8988T (cell line): ENCODE results near the gene ZMYM1.
"Not testable (repeated sequence)": the region's sequence is repeated elsewhere in the genome, so short reads cannot be mapped to it uniquely, and the experiment has no call there.

Experiments used
- DNase-seq: peaks from one replicate; pipeline ENCODE4 v3.0.0; 2011

Gene ZMYM1

DNA sequence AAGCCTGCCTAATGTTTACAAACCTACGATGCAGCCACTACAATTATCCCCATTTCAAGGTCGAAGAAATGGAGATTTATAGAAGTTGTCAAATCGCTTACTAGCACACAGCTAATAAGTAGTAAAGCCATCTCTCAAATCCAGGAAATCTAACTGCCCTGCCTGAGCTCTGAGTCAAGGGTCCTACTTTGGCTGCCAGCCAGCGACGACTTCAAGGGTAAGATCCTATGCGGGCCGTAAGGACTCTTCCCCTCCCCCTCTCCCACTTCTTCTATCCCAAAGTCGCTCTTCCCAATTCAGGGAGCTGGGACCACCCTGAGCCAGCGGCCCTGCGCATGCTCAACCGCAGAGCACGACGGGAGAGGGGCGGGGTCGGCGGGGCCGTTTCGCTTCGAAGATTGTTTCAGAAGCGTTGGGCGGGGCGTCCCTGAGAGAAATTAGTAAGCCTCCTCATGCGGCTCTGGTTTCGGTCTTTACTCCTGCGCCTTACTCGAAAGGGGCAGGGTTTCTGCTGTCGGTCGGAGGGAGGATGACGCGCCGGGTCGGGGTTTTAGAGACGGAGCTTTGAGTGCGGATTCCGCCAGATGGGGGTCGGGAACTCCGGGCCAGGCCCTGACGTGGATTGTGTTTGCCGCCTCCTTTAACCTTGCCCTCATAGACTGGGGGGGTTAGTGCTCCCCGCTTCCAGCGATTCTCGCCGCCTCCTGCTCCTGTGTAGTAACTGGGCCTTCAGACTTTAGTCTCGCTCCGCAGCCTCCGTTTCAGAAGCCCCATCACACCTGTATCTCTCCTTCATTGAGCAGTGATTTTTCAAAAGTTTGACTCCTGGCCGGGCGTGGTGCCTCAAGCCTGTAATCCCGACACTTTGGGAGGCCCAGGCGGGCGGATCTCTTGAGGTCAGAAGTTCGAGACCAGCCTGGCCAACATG lies at the start of gene ZMYM1:
ZMYM1 (plus strand) TSS at position 383 of the 928 bp plus-strand sequence. CDS start 14,603 bp downstream, outside the sequence.
- peak; percentile 73 for DNase-seq

DNA sequence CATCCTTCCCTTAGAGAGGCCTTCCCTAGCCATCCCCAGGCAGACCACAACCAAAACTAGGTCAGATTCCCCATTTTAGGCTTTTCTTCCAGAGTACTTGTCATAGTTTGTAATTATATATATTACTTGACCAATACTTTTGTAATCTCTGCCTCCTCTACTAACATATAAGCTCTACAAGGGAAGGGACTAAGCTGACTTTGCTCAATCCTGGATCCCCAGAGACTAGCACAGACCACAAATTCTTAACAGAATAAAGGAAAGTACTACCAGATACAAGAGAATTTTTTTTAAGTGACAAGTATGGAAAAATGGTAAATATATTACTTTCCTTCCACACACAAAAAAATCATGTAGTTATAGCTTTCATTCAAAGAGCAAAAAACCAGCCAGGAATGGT lies 49.4 kb upstream of the ZMYM1 start:
- no peak for DNase-seq

DNA sequence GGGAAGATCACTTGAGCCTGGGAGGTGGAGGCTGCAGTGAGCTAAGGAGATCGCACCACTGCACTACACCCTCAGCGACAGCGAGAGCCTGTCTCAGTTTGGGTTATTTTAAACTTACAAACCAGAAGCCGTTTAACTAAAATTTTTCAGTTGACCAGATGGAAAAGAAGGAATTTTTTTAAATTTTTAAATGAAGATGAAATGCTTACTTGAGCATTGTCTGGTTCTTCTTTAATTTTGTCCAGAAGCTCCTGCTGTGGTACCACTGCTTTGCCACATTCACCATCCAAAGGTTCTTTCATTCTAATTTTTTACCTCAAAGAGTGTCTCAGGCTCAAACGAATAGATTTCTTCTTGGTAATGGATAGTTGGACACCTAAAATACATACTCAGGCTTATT lies 48.8 kb upstream of the ZMYM1 start:
- no peak for DNase-seq

DNA sequence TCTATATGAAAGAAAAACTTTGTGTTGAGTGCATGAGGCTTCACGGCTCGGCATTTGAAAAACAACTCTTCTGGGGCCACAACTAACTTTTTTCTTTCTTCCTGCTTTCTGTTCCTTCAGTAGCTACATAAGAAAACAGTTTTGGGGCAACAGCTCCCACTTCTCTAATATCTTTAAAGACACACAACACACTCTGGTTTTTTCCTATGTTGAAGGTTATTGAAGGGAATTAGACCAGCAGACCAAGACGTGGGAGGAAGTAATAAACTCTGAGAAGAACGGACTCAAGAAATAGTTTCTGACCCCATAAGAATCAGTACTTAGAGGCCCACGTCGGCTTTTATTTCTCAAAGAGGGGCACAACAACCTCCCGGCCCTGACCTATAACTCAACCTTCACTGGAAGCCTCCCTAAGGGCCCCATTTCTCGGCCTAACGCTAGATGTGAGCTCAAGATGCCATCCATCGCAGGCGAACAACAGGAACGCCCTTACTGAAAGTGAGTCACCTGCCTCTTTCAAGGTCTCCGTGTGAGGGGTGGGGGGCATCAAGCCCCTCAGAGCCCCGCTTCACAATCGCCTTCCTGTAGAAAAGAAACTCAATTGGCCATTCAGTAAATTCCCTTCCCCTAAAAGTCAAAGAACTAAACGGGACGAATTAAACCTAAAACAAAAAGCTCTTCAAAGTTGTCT lies 48.3 kb upstream of the ZMYM1 start:
- DNase-seq, result no peak

DNA sequence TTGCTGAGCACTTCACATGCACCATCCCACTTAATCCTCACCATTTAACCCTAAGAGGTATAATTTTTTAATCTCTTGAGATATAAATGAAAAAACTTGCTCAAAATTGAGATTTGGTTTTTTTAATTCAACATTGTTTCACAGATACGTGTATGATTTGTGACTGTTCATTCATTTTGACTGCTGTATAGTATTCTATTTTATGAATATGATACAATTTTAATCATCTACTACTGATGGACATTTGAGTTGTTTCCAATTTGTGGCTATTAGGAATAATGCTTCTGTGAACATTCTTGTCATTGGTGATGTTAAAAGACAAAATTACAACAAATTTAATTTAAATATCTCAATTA lies 46.8 kb upstream of the ZMYM1 start:
- DNase-seq, result no peak

DNA sequence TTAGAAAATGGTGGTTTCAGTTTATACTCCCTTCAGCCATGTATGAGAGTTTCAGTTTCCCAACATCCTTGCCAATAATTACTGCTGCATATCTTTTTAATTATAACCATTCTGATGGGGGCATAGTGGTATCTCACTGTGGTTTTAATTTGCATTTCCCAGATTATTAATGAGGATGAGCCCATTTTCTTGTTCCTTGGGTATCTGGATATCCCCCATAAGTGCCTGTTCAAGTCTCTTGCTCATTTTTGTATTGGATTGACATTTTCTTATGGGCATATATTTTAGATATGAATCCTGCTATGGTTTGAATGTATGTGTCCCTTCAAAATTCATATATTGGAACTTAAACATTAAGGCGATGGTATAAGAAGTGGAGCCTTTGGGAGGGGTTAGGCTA lies 45.8 kb upstream of the ZMYM1 start:
- no peak for DNase-seq

DNA sequence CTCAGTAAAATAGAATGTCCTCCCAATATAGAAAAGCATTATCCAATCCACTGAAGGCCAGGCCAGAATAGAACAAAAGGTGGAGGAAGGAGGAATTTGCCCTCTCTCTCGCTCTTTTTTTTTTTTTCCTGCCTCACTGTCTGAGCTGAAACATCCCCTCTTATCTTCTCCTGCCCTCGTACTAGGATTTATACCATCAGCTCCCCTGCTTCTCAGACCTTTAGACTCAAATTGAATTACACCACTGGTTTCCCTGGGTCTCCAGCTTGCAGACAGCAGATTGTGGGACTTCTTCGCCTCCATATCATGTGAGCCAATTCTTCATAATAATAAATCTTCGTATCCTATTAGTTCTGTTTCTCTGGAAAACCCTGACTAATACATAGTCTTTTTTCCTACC lies 42.6 kb upstream of the ZMYM1 start:
- no peak for DNase-seq

DNA sequence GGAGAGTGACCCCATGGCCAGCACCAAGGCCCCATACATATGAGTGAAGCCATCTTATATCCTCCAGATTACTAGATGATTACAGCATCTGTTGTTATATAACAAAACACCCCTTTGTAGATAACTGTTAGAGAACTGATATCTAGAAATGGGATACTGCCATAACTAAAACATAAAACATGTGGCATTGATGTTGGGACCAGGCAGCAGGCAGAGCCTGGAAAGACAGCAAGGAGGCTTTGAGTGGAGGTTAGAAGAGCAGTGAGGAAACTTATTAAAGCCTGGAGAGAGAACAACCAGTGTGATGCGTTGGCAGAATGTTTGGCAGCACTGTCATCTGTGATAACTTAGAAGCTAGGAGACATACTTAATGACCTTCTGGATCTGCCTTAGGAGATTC lies 42.0 kb upstream of the ZMYM1 start:
- DNase-seq, result no peak

DNA sequence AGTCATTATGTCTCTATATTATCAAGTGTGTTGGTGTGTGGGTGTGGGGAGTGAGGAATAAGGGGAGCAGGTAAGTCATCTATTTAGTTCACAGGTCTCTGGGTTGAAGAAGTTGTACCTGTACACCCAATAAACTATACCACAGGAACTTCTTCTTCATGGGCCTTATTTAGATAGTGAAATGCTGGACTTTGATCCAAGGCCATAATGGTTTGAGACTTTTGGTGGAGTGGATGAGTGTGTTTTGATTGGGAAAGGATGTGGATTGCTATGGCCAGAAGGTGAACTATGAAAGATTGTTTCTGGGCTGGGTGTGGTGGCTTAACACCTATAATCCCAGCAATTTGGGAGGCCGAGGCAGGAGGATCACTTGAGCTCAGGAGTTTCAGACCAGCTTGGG lies 40.5 kb upstream of the ZMYM1 start:
- DNase-seq, result no peak

DNA sequence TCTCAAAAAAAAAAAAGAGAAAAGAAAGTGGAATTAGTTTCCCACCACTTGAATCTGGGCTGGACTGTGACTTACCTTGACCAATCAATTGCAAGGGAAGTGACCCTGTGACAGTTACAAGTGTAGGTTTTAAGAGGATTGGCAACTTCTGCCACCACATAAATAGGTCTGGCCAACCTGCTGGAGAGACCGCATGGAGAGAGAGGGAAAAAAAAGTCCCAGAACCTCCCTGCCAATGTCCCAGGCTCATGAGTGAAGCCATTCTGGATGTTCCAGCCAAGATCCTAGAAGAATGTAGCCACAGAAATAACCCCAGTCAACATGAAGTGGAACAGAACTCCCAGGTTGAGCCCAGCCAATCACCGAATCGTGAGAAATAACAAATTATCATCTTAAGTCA lies 35.7 kb upstream of the ZMYM1 start:
- no peak for DNase-seq

DNA sequence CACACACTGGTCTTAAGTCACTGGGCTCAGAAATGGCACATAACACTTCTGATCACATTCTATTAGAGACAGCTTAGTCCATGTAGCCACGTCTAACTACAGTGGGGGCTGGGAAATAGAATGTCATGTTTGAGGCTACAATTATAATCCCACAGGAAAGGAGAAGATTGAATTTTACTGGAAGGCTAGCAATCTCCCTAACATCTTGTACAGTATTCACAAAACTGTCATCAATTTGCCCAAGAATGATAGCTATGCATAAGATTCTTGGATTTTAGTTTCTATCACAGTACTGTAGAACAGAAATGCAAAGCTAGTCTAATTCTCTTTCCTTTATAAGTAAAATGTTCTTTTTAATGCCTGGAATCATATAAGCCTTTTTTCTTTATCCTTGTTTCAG lies 34.8 kb upstream of the ZMYM1 start:
- no peak for DNase-seq

DNA sequence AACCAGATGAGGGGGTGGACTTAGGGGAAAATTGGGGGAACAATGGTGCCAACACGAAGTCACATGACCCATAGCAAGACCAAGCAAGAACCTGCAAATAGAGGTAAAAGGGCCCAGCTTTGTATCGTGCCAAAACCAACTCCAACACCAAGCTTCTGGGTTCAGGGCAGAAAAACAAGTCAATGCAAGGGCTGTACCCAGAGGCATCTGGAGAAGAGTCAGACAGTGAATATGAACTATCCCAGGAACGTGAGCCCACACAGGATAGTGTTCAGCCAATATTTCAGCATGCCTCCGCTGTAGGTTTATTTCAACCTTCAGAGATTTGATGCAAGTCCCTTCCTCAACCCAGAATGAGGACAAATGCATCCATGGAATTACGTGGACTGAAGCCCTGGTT lies 32.5 kb upstream of the ZMYM1 start:
- DNase-seq, result no peak

DNA sequence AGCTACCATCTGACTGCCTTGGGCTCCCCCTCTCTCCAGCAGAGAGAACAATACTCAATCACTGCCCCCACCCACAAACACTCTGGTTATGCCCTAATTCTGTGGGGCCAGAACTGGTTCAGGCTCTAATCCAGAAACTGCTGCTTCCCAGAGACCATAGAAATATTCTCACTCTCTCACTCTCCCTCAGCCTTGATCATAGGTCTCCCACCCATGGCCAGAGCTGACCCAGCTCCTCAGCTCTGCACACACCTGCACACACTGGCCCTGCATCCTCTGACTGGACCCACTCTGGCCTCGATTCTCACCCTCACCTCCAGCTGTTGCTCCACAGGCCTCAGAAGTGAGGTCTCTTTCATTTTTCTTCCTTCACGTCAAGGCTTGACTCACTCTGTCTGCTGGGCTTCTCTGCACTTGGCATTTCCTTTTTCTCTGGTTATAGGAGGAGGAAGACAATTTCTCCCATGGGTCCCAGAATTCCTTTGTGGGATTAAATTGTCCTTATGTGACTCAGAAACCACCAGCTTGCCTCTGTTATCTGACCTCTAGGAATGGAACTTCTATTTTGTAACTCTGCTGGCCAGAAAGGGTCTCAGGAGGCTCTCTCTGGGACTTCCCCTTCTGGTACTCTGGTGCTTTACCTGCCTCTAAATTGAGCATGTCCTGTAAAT lies 31.9 kb upstream of the ZMYM1 start:
- DNase-seq, result no peak

DNA sequence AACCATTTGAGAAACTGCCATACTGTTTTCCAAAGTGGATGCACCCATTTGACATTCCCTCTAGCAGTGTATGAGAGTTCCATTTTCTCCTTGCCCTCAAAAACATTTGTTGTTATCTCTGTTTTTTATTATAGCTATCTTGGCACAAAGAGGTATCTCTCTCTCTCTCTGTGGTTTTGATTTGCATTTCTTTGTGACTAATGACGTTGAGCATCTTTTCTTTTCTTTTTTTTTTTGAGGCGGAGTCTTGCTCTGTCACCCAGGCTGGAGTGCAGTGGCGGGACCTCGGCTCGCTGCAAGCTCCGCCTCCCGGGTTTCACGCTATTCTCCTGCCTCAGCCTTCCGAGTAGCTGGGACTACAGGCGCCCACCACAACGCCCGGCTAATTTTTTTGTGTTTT lies 30.1 kb upstream of the ZMYM1 start:
- no peak for DNase-seq

DNA sequence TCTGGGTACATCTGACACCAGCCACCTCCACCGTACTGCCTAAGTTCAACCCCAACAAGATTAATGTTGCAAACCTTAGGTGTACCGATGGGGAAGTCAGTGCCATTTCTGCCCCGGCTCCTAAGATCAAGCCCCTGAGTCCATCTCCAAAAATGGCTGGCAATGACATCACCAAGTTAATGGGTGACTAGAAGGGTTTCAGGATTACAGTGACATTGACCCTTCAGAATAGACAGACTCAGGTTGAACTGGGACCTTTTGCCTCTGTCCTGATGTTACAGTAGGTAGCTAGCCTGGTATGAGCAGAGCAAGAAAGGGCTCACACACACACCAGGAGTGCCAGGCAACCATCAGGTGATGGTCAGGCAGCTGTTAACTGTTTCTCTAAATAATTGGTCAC lies 25.8 kb upstream of the ZMYM1 start:
- no peak for DNase-seq

DNA sequence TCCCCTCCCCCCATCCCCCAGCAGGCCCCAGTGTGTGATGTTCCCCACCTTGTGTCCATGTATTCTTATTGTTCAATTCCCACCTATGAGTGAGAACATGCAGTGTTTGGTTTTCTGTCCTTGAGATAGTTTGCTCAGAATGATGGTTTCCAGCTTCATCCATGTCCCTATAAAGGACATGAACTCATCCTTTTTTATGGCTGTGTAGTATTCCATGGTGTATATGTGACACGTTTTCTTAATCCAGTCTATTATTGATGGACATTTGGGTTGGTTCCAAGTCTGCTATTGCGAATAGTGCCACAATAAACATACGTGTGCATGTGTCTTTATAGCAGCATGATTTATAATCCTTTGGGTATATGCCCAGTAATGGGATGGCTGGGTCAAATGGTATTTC lies 24.9 kb upstream of the ZMYM1 start:
- not testable (repeated sequence) for DNase-seq

DNA sequence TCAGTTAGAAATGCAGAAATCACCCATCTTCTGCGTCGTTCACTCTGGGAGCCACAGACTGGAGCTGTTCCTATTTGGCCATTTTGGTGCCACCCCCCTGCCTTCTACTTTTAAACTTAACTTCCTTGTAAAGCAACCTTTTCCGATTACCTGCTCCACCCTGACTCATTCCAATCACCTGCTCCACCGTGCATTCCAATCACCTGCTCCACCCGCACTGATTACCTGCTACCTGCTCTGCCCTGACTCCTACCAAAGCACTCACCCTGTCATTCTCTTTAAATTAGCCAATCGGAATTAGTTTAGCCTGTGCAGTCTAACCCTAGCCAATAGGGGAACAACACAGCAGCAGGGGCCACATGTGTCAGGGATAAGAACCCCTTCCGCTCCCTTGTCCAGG lies 20.9 kb upstream of the ZMYM1 start:
- not testable (repeated sequence) for DNase-seq

DNA sequence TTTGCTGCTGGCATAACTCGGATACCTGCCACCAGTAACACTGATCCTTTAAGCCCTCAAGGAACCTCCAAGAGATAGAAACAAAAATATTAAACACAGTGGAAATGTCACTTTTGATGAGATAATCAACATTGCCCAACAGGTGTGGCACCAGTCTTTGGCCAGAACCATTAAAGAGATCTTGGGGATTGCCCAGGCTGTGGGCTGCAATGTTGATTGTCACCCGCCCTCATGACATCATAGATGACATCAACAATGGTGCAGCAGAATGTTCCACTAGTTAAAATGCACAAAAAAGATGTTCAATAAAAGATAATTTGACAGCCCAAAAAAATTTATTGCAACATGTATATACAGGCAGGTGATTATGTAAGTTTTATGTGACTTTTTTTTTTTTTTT lies 20.2 kb upstream of the ZMYM1 start:
- no peak for DNase-seq

DNA sequence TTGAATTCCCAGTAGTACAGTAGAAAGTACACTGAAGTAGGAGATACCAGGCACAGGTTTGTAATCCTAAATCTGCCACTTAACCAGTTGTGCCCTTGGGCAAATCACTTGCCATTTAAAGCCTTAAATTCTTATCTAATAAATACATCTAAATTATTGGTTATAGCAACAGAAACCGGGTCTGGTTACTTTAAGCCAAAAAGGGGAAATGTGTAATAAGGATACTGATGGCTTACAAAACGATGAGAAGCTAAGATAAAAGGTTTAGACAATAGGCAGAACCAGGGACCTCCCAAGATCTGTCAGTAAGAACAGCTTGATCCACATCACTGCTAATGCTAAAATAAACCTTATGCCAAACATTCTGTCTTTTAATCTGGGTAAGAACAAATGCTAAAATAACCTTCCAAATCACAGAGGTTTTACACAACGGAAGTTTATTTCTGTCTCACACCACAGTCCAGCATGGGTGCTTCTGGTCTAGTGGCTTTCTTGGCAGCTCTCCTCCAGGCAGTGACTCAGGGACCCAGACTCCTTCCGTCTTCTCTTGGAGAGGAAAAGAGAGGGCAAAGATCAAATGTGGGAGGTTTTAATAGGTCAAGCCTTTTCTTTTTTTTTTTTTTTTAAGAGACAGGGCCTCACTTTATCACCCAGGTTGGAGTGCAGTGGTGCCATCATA lies 16.5 kb upstream of the ZMYM1 start:
- no peak for DNase-seq

DNA sequence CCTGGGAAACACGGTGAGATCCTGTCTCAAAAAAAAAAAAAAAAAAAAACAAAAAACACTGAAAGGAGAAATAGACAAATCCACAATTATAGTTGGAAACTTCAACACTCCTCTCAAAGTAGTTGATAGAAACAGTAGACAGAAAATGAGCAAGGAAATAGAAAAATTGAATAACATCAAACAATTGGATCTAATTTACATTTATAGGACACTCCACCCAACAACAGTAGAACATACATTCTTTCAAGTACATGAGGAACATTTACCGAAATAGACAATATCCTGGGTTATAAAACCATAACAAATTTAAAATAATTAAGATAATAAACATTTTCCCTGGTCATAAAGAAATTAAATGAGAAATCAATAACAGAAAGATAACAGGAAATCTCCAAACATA lies 14.9 kb upstream of the ZMYM1 start:
- no peak for DNase-seq

DNA sequence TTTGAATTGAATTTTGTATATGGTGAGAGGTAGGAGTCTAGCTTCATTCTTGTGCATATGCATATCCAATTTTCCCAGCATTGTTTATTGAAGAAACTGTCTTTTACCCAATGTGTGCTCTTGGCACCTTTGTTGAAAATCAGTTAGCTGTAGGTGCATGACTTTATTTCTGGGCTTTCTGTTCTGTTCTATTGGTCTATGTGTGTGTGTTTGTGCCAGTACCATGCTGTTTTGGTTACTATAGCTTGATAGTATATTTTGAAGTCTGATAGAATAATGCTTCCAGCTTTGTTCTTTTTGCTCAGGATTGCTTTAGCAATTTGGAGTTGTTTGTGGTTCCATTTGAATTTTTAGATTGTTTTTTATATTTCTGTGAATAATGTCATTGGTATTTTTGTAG lies 9.4 kb upstream of the ZMYM1 start:
- no peak for DNase-seq

DNA sequence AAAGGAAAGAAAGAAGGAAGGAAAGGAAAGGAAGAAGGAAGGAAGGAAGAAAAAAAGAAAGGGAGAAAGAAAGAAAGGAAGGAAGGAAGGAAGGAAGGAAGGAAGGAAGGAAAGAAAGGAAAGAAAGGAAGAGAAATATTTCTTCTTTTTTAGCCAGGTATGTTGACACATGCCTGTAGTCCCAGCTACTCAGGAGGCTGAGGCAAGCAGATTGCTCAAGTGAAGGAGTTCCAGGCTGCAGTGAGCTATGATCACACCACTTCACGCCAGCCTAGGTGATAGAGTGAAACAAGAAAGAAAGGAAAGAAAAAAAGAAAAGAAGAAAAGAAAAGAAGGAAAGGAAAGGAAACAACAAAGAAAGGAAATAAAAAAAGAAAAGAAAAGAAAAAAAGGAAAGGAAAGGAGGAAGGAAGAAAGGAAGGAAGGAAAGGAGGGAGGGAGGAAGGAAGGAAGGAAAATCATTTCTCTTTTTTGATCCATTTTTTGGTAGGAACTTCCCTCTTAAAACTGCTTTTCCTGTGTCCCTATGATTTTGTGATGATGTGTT lies 5.8 kb upstream of the ZMYM1 start:
- no peak for DNase-seq

DNA sequence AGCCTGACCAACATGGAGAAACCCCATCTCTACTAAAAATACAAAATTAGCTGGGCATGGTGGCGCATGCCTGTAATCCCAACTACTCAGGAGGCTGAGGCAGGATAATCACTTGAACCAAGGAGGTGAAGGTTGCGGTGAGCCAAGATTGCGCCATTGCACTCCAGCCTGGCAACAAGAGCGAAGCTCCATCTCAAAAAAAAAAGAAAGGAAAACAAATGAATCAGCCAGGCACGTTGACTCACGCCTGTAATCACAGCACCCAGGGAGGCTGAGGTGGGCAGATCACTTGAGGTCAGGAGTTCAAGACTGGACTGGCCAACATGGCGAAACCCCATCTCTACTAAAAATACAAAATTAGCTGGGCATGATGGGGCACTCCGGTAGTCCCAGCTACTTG lies 2.8 kb upstream of the ZMYM1 start:
- not testable (repeated sequence) for DNase-seq
